Colonic mucosa (tissue), 4 donors: ENCODE data around the gene MEIKIN. TPM values are rescaled to one million over a fixed set of nuclear protein-coding genes. Genes with fewer than 3 reads are reported as not detected.

Experiments
- DNase-seq: peaks from one replicate; pipeline ENCODE4 v3.0.0-alpha.2; 2020
- H3K27ac ChIP-seq: fragments of 200-600 bp; one replicate; pipeline ENCODE4 v1.8.0; 2021
- H3K27me3 ChIP-seq: fragments of 200-600 bp; one replicate; pipeline ENCODE4 v1.8.0; 2021
- H3K36me3 ChIP-seq: fragments of 200-600 bp; one replicate; pipeline ENCODE4 v1.8.0; 2021
- H3K4me1 ChIP-seq: fragments of 200-600 bp; one replicate; pipeline ENCODE4 v1.8.0; 2021; ENCODE audit warnings: mild to moderate bottlenecking
- H3K4me3 ChIP-seq: fragments of 200-600 bp; one replicate; pipeline ENCODE4 v1.8.0; 2021
- H3K9ac ChIP-seq, 2 donors: one replicate each; pipeline ENCODE4 v1.7.0; 2013; ENCODE audit warnings: control low read depth in 2 of 2, low read depth in 2 of 2, low read length in 2 of 2
- H3K9me3 ChIP-seq: fragments of 200-600 bp; one replicate; pipeline ENCODE4 v1.8.0; 2021
- CTCF ChIP-seq: fragments of 200-600 bp; IDR thresholded peaks from one replicate; pipeline ENCODE4 v1.8.0; 2022; ENCODE audit warnings: antibody characterized with exemption, mild to moderate bottlenecking
- intact Hi-C: fragments of 100-400 bp; cut with DNase I; formaldehyde crosslinking; loops from one replicate; pipeline ENCODE4 v1.14.1; 2022
- total RNA-seq, 2 donors: library from RNA; stranded (reverse); fragmentation: NEBNext Ultra II Directional in 1 of 2; extraction: Animal tissue kit (Norgen Biotek cat#: 25700) in 1 of 2; gene quantifications; one replicate each; pipeline ENCODE4 v1.2.1, GENCODE V29; 2021
- donor health status: healthy.
- donor health status: DM: no; HTN: no; CAD: no.
- donor health status: DM: no; HTN: no; CAD: no.

MEIKIN gene
- total RNA-seq, 2 donors from 2014 or later, result not detected

GRCh38 chr5:131867524-131867923 lies 77.9 kb downstream of the MEIKIN start:
- TF ChIP-seq CTCF, result no peak
- no peaks in the 10 kb centered on the region for H3K27me3 ChIP-seq
- no peaks in the 10 kb centered on the region for H3K9me3 ChIP-seq
- no peaks in the 10 kb centered on the region for H3K4me1 ChIP-seq
- H3K9ac ChIP-seq, result no peak overlapping the region
- H3K4me3 ChIP-seq, result no peak overlapping the region
- DNase-seq, result no peak
- H3K27ac ChIP-seq, result no peak overlapping the region
- intact Hi-C loops, result no loop called here
- H3K36me3 ChIP-seq, result no peaks in the 10 kb centered on the region

GRCh38 chr5:131863700-131864099 lies 81.8 kb downstream of the MEIKIN start:
- Histone ChIP-seq H3K27me3 (no peaks in the 10 kb centered on the region), H3K4me1 (no peaks in the 10 kb centered on the region), H3K9me3 (no peaks in the 10 kb centered on the region), H3K27ac (no peak overlapping the region), H3K4me3 (no peak overlapping the region), H3K36me3 (no peaks in the 10 kb centered on the region), H3K9ac (no peak overlapping the region)
- DNase-seq, result no peak
- no peak for TF ChIP-seq CTCF
- intact Hi-C loops, result no loop called here

DNA sequence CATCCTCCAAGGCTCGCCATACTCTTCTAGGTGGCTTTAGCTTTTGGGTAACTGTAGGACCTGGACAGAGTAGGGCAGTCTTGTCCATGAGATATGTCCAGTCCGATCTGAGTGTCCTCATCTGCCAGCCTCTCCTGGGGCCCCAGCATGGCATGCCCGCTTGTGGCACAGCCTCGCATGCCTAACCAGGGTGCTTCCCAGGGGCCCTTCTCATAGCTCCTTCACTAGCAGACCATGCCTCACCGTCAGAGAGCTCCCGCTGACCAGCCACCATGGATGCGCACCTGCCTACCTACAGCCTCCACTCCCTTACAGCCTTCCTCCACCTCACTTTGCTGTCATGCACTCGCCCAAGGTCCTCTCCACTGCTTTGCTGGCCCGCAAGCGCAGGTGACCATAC lies 88.1 kb downstream of the MEIKIN start:
- DNase-seq, result no peak
- Histone ChIP-seq H3K9ac (no peak overlapping the region), H3K9me3 (no peaks in the 10 kb centered on the region), H3K27me3 (no peaks in the 10 kb centered on the region), H3K36me3 (no peaks in the 10 kb centered on the region), H3K4me1 (no peaks in the 10 kb centered on the region), H3K27ac (no peak overlapping the region), H3K4me3 (no peak overlapping the region)
- TF ChIP-seq CTCF, result no peak
- intact Hi-C loops, result no loop called here

- Histone ChIP-seq H3K9me3 (no peaks in the 10 kb centered on the region), H3K27ac (no peak overlapping the region), H3K27me3 (no peaks in the 10 kb centered on the region), H3K9ac (no peak overlapping the region), H3K36me3 (no peaks in the 10 kb centered on the region), H3K4me3 (no peak overlapping the region), H3K4me1 (no peaks in the 10 kb centered on the region)
- no peak for DNase-seq
- no peak for TF ChIP-seq CTCF
- intact Hi-C loops, result no loop called here
These were observed 90.0 kb downstream of the MEIKIN start for GRCh38 chr5:131855452-131855851.

GRCh38 chr5:131854134-131854533 lies 91.3 kb downstream of the MEIKIN start:
- DNase-seq, result no peak
- H3K9me3 ChIP-seq, result no peaks in the 10 kb centered on the region

More at GRCh38 chr5:131854134-131854533, 91.3 kb downstream of the MEIKIN start:
- Histone ChIP-seq H3K4me3 (no peak overlapping the region), H3K9ac (no peak overlapping the region), H3K4me1 (no peaks in the 10 kb centered on the region), H3K27ac (no peak overlapping the region), H3K27me3 (no peaks in the 10 kb centered on the region), H3K36me3 (no peaks in the 10 kb centered on the region)
- intact Hi-C loops, result no loop called here
- no peak for TF ChIP-seq CTCF
